Measurements from ENCODE around the gene LRRC47.

The LRRC47 gene

GRCh38 chr1:3732434-3733093 lies 63.7 kb downstream of the LRRC47 start:
- DNase-seq (ENCODE audit: low spot score), result no peak

- DNase-seq (ENCODE audit: low spot score), result no peak
Measured at GRCh38 chr1:3731583-3732433, 64.5 kb downstream of the LRRC47 start.

- DNase-seq (ENCODE audit: low spot score), result no peak
Measured at GRCh38 chr1:3730543-3731247, 65.6 kb downstream of the LRRC47 start.

GRCh38 chr1:3729594-3730542 lies 66.4 kb downstream of the LRRC47 start:
- DNase-seq (ENCODE audit: low spot score), result no peak

Data from RKO (cell line).